Panc1 (cell line): Measurements from ENCODE around the gene WDR90. TPM values are rescaled to one million over a fixed set of nuclear protein-coding genes. Genes with fewer than 3 reads are reported as not detected.

Experiments
- ATAC-seq: fragments of 200-7000 bp; cut with Tn5 transposase; 2 replicates; pipeline ENCODE4 v1.9.1; 2020; ENCODE audit warnings: mild to moderate bottlenecking, moderate library complexity
- BruUV-seq: library from RNA; stranded (reverse); fragments of 400-500 nt; replicated peaks from 2 replicates; lab custom pipeline; 2021; lab: Mats Ljungman, UMichigan
- CTCF ChIA-PET: fragments of 300-600 bp; sonication (Branson Sonifier 250); formaldehyde crosslinking; loops from one replicate; lab custom pipeline; 2022; ENCODE audit warnings: antibody characterized with exemption; lab: Charles Lee
- POLR2A ChIA-PET: fragments of 300-600 bp; sonication (Branson Sonifier 250); formaldehyde crosslinking; loops from one replicate; lab custom pipeline; 2022; ENCODE audit warnings: antibody characterized with exemption; lab: Charles Lee
- DNase-seq: peaks from one replicate; pipeline ENCODE4 v3.0.0-alpha.2; 2010; ENCODE audit warnings: low read depth, low spot score
- H3K27ac ChIP-seq: 2 replicates; pipeline ENCODE4 v1.5.1; 2011; ENCODE audit warnings: mild to moderate bottlenecking, low read length, inconsistent platforms
- H3K27me3 ChIP-seq: fragments of 200-500 bp; sonication (Bioruptor generic); 2 replicates; pipeline ENCODE4 v1.6.0; 2014; ENCODE audit warnings: low read length, inconsistent platforms; ENCODE audit not compliant: control insufficient read depth, insufficient read depth
- H3K36me3 ChIP-seq: fragments of 200-500 bp; sonication (Bioruptor generic); 2 replicates; pipeline ENCODE4 v1.5.1; 2014; ENCODE audit warnings: inconsistent platforms, mild to moderate bottlenecking, low read length, moderate library complexity; ENCODE audit not compliant: control insufficient read depth, insufficient read depth
- H3K4me1 ChIP-seq: 2 replicates; pipeline ENCODE4 v1.5.1; 2011; ENCODE audit warnings: inconsistent platforms, mild to moderate bottlenecking, low read length, moderate library complexity; ENCODE audit not compliant: control insufficient read depth, insufficient read depth
- H3K4me3 ChIP-seq, 2 experiments: 2 replicates each; pipeline ENCODE4 v1.5.1; 2011 to 2012; ENCODE audit warnings: low read depth in 2 of 2, low read length in 2 of 2, mild to moderate bottlenecking in 2 of 2, inconsistent platforms in 1 of 2, moderate library complexity in 1 of 2
- H3K9me3 ChIP-seq: fragments of 200-500 bp; sonication (Bioruptor generic); 2 replicates; pipeline ENCODE4 v1.5.1; 2014; ENCODE audit warnings: low read depth, mild to moderate bottlenecking, inconsistent platforms, low read length, moderate library complexity; ENCODE audit not compliant: control insufficient read depth, insufficient read depth
- POLR2AphosphoS5 ChIP-seq: IDR thresholded peaks from 2 replicates; pipeline ENCODE4 v1.6.1; 2012; ENCODE audit warnings: mild to moderate bottlenecking, low read depth, low read length, moderate library complexity
- SIN3A ChIP-seq: IDR thresholded peaks from 2 replicates; pipeline ENCODE4 v1.6.1; 2012; ENCODE audit warnings: low read depth, mild to moderate bottlenecking, low read length, moderate library complexity, borderline replicate concordance; ENCODE audit not compliant: insufficient read depth
- TCF7L2 ChIP-seq: IDR thresholded peaks from 2 replicates; pipeline ENCODE4 v1.6.1; 2011; ENCODE audit warnings: mild to moderate bottlenecking, low read depth, low read length, inconsistent platforms
- in situ Hi-C: cut with HindIII; loops from 2 replicates; pipeline ENCODE4 v1.10.0; 2016; ENCODE audit warnings: low sequenced_read_pairs, low pct_unique_long_range_greater_than_20kb
- intact Hi-C: fragments of 100-400 bp; cut with micrococcal nuclease; formaldehyde crosslinking; loops from one replicate; pipeline ENCODE4 v1.10.0; 2022; ENCODE audit not compliant: unreplicated experiment
- total RNA-seq: library from RNA; stranded (reverse); gene quantifications from one replicate; pipeline ENCODE4 v1.2.1, GENCODE V29; 2021; ENCODE audit not compliant: unreplicated experiment
- TF ChIP-seq, protein P1 (sequence below): fragments of 450-650 bp; IDR thresholded peaks from 2 replicates; pipeline ENCODE4 v1.5.1; 2017; ENCODE audit warnings: mild to moderate bottlenecking
- TF ChIP-seq, protein P2 (sequence below), 2 experiments: IDR thresholded peaks; 2 replicates each; pipeline ENCODE4 v1.6.1; 2011 to 2012; ENCODE audit warnings: low read depth in 2 of 2, control low read depth in 1 of 2, low read length in 1 of 2, mild to moderate bottlenecking in 1 of 2, moderate library complexity in 1 of 2; ENCODE audit not compliant: insufficient read depth in 1 of 2

WDR90 gene
- total RNA-seq, 1 experiment from 2014 or later = 58.9 TPM

DNA sequence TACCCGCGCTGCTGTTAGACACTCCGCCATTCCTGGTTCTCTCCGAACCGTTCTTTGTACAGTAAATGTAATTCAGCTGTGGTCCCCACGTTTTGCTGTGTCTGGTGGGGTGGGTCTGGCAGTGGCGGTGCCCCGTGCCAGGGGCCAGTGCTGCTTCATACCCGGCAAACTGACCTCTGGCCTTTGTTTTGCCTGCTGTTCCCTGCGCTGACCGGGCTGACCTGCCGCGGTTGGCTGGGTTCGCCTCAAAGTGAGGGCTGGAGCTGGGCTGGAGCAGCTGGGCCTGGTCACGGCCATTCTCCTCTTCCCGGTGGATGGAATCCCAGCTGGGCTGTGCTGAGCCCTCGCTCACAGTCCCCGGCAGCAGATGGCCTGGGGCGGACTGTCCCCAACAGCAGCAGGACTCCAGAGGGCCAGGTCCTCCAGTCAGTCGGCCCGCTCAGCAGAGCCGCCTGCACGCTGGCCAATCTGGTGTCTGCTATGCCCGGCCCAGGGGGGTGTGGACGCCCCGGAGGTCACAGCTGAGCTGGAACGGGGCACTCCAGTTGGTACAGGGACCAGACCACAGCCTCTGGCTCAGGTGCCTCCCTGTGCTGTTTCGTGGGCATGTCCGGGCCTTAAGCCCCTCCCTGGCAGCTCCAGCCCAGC lies 19.9 kb upstream of the WDR90 start:
- Histone ChIP-seq H3K4me3 (no peak overlapping the region), H3K36me3 (no peaks in the 10 kb centered on the region), H3K27me3 (no peaks in the 10 kb centered on the region), H3K27ac (peak overlapping the region; percentile 61), H3K4me1 (peaks cover 55% of the 10 kb centered on the region), H3K9me3 (no peaks in the 10 kb centered on the region)
- ATAC-seq (peak; percentile 9), DNase-seq (no peak)
- in situ Hi-C loops (no loop called here), intact Hi-C loops (no loop called here)
- POLR2A ChIA-PET = no interaction called here
- no TSS peak for BruUV-seq
- no peak for TF ChIP-seq POLR2AphosphoS5
- no peak for TF ChIP-seq TCF7L2
- TF ChIP-seq, protein P1, sequence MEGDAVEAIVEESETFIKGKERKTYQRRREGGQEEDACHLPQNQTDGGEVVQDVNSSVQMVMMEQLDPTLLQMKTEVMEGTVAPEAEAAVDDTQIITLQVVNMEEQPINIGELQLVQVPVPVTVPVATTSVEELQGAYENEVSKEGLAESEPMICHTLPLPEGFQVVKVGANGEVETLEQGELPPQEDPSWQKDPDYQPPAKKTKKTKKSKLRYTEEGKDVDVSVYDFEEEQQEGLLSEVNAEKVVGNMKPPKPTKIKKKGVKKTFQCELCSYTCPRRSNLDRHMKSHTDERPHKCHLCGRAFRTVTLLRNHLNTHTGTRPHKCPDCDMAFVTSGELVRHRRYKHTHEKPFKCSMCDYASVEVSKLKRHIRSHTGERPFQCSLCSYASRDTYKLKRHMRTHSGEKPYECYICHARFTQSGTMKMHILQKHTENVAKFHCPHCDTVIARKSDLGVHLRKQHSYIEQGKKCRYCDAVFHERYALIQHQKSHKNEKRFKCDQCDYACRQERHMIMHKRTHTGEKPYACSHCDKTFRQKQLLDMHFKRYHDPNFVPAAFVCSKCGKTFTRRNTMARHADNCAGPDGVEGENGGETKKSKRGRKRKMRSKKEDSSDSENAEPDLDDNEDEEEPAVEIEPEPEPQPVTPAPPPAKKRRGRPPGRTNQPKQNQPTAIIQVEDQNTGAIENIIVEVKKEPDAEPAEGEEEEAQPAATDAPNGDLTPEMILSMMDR = no peak
- TF ChIP-seq SIN3A = no peak
- TF ChIP-seq, protein P2, sequence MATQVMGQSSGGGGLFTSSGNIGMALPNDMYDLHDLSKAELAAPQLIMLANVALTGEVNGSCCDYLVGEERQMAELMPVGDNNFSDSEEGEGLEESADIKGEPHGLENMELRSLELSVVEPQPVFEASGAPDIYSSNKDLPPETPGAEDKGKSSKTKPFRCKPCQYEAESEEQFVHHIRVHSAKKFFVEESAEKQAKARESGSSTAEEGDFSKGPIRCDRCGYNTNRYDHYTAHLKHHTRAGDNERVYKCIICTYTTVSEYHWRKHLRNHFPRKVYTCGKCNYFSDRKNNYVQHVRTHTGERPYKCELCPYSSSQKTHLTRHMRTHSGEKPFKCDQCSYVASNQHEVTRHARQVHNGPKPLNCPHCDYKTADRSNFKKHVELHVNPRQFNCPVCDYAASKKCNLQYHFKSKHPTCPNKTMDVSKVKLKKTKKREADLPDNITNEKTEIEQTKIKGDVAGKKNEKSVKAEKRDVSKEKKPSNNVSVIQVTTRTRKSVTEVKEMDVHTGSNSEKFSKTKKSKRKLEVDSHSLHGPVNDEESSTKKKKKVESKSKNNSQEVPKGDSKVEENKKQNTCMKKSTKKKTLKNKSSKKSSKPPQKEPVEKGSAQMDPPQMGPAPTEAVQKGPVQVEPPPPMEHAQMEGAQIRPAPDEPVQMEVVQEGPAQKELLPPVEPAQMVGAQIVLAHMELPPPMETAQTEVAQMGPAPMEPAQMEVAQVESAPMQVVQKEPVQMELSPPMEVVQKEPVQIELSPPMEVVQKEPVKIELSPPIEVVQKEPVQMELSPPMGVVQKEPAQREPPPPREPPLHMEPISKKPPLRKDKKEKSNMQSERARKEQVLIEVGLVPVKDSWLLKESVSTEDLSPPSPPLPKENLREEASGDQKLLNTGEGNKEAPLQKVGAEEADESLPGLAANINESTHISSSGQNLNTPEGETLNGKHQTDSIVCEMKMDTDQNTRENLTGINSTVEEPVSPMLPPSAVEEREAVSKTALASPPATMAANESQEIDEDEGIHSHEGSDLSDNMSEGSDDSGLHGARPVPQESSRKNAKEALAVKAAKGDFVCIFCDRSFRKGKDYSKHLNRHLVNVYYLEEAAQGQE (IDR thresholded peaks at IDR 0.05; ENCODE audit: insufficient read depth in 1 of 2, low read depth in 2 of 2, low read length in 1 of 2) = no peak
- CTCF ChIA-PET = no interaction called here

DNA sequence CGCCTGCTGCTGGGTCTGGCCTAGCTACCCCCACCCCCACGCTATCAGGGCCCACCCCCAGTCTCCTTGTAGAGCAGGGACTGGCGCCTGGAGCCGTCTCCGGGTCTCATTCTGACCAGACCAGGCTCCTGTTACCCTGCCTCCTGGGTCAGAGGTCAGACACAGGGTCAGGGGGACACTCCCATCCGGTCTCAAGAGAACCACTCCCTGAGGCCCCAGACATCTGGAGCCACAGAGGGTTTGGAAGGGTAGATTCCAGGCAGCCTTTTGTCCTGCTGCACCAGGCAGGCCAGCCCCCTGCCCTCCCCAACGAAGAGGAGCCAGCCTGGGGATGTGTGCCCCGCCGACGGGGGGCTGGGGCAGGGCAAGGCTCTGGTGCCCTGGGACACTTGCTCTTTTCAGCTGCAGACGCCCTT lies 19.3 kb upstream of the WDR90 start:
- TF ChIP-seq, protein P1 = no peak
- TF ChIP-seq TCF7L2 = no peak
- TF ChIP-seq SIN3A = no peak
- no peak for TF ChIP-seq POLR2AphosphoS5
- TF ChIP-seq, protein P2 (IDR thresholded peaks at IDR 0.05; ENCODE audit: insufficient read depth in 1 of 2, low read depth in 2 of 2, low read length in 1 of 2) = no peak
- Histone ChIP-seq H3K4me1 (peaks cover 50% of the 10 kb centered on the region), H3K4me3 (no peak overlapping the region), H3K9me3 (no peaks in the 10 kb centered on the region), H3K36me3 (no peaks in the 10 kb centered on the region), H3K27ac (peak overlapping the region; percentile 34; the same call in 1 of the 2 replicates), H3K27me3 (no peaks in the 10 kb centered on the region)
- POLR2A ChIA-PET = no interaction called here
- intact Hi-C loops = no loop called here
- CTCF ChIA-PET = no interaction called here
- in situ Hi-C loops = no loop called here
- peak; percentile 2; the same call in 1 of the 2 replicates for ATAC-seq
- BruUV-seq = no TSS peak
- DNase-seq = no peak
